ENCODE data around the gene CDK15. TPM values are rescaled to one million over a fixed set of nuclear protein-coding genes. Genes with fewer than 3 reads are reported as not detected.
"Not testable (repeated sequence)": the region's sequence is repeated elsewhere in the genome, so short reads cannot be mapped to it uniquely, and the experiment has no call there.

Gene CDK15
- total RNA-seq, 3 donors from 2014 or later (not counting 1 experiment from before 2014, with no cell fraction given): 0.72 to 2.5 TPM; not detected in 1

- Mint-ChIP-seq H3K27me3 (ENCODE audit: low read depth in 2 of 2) (no peaks in the 10 kb centered on the region), H3K4me3 (no peak overlapping the region), H3K4me1 (no peaks in the 10 kb centered on the region), H3K27ac (no peak overlapping the region), H3K9me3 (no peaks in the 10 kb centered on the region), H3K36me3 (no peaks in the 10 kb centered on the region)
- H3K4me3 ChIP-seq (ENCODE audit: low read length): no peak overlapping the region
- ATAC-seq (no peak), DNase-seq (no peak)
- TF ChIP-seq CTCF (IDR thresholded peaks at IDR 0.05): no peak
- H3K9me3 ChIP-seq (ENCODE audit: control insufficient read depth, insufficient read depth, low read length): no peaks in the 10 kb centered on the region
- H3K27me3 ChIP-seq (ENCODE audit: control insufficient read depth, insufficient read depth, low read length): no peaks in the 10 kb centered on the region
- WGBS (ENCODE audit: insufficient coverage): 97% methylated on average over 4 of the region's 4 CpGs
- intact Hi-C loops (cut with micrococcal nuclease): no loop called here
- no peaks in the 10 kb centered on the region for H3K4me1 ChIP-seq (ENCODE audit: control insufficient read depth, insufficient read depth, low read length)
- H3K36me3 ChIP-seq (ENCODE audit: control insufficient read depth, insufficient read depth, low read length): peaks cover 35% of the 10 kb centered on the region
- H3K27ac ChIP-seq (ENCODE audit: low read length): no peak overlapping the region
Observed at GRCh38 chr2:201761101-201761500, 45.2 kb upstream of the CDK15 start.

DNA sequence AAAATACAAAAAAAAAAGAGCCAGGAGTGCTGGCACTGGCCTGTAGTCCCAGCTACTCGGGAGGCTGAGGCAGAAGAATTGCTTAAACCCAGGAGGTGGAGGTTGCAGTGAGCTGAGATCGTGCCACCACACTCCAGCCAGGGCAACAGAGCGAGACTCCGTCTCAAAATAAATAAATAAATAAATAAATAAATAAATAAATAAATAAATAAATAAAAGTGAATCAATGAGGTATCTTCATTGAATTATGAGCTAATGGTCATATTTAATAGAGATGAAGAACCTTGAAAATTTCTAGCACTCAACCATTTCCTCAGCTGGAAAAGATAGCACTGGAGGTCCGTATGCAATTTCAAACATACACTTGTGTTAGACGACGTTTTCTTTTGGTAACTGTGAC is 41.9 kb upstream of the CDK15 start:
- H3K27ac ChIP-seq (ENCODE audit: low read length); H3K4me3 Mint-ChIP-seq; DNase-seq; H3K27ac Mint-ChIP-seq; H3K36me3 Mint-ChIP-seq; H3K4me3 ChIP-seq (ENCODE audit: low read length); H3K27me3 ChIP-seq (ENCODE audit: control insufficient read depth, insufficient read depth, low read length); intact Hi-C loops (cut with micrococcal nuclease); H3K4me1 Mint-ChIP-seq; H3K27me3 Mint-ChIP-seq (ENCODE audit: low read depth in 2 of 2); H3K4me1 ChIP-seq (ENCODE audit: control insufficient read depth, insufficient read depth, low read length); ATAC-seq; H3K9me3 Mint-ChIP-seq; H3K9me3 ChIP-seq (ENCODE audit: control insufficient read depth, insufficient read depth, low read length): not testable (repeated sequence)
- WGBS (ENCODE audit: insufficient coverage): 89% methylated on average over 4 of the region's 7 CpGs
- peaks cover 26% of the 10 kb centered on the region for H3K36me3 ChIP-seq (ENCODE audit: control insufficient read depth, insufficient read depth, low read length)

DNA sequence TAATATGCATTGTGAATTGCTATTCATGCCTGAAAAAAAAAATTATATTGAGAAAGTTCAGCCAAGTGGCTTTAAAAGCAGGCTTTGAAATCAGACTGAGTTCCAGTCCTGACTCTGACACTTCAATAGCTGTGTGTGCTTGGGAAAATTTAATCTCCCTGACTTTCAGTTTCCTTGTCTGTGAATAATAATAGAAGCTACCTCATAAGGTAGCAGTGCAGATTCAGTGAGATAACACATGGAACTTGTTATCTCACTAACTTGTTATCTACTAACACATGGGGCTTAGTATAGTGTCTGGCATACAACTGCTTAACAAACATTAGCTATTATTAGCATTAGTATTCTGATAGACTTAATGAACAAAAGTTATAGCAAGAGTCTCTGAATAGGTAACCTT is 40.5 kb upstream of the CDK15 start:
- no peaks in the 10 kb centered on the region for H3K27me3 ChIP-seq (ENCODE audit: control insufficient read depth, insufficient read depth, low read length)
- ATAC-seq: no peak
- Mint-ChIP-seq H3K4me3 (no peak overlapping the region), H3K4me1 (no peaks in the 10 kb centered on the region), H3K27me3 (ENCODE audit: low read depth in 2 of 2) (no peaks in the 10 kb centered on the region), H3K27ac (no peak overlapping the region), H3K36me3 (no peaks in the 10 kb centered on the region), H3K9me3 (no peaks in the 10 kb centered on the region)
- H3K27ac ChIP-seq (ENCODE audit: low read length): no peak overlapping the region
- no peaks in the 10 kb centered on the region for H3K9me3 ChIP-seq (ENCODE audit: control insufficient read depth, insufficient read depth, low read length)
- intact Hi-C loops (cut with micrococcal nuclease): no loop called here
- no peak overlapping the region for H3K4me3 ChIP-seq (ENCODE audit: low read length)
- no peak for TF ChIP-seq CTCF (IDR thresholded peaks at IDR 0.05)
- peaks cover 17% of the 10 kb centered on the region for H3K36me3 ChIP-seq (ENCODE audit: control insufficient read depth, insufficient read depth, low read length)
- H3K4me1 ChIP-seq (ENCODE audit: control insufficient read depth, insufficient read depth, low read length): no peaks in the 10 kb centered on the region
- no peak for DNase-seq

DNA sequence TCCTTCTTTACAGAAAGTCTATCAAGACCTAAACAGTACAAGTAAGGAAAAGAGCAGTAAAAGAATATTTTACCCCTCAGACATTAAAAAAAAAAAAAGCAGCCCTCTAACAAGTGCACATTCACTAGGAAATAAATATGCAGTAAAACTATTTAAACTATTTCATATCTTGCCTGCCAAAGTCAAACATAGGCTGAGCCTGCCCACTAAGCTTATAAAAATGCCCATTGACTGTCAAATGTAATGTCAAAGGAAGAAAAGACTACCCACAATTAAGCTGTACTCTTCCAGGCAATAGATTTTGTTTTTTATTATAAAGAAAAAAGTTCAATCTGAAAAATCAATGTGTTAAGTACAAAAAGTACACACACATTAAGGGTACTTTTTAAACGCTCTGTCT is 37.4 kb upstream of the CDK15 start:
- no peaks in the 10 kb centered on the region for H3K4me1 ChIP-seq (ENCODE audit: control insufficient read depth, insufficient read depth, low read length)
- no peaks in the 10 kb centered on the region for H3K9me3 Mint-ChIP-seq
- no peak for TF ChIP-seq CTCF (IDR thresholded peaks at IDR 0.05)
- H3K4me3 Mint-ChIP-seq: no peak overlapping the region
- H3K9me3 ChIP-seq (ENCODE audit: control insufficient read depth, insufficient read depth, low read length): no peaks in the 10 kb centered on the region
- peaks cover 9% of the 10 kb centered on the region for H3K36me3 ChIP-seq (ENCODE audit: control insufficient read depth, insufficient read depth, low read length)
- DNase-seq: no peak
- no peak overlapping the region for H3K27ac Mint-ChIP-seq
- H3K27me3 ChIP-seq (ENCODE audit: control insufficient read depth, insufficient read depth, low read length): no peaks in the 10 kb centered on the region
- no CpG with 5 or more reads among the region's 1 CpG for WGBS (ENCODE audit: insufficient coverage)
- H3K36me3 Mint-ChIP-seq: no peaks in the 10 kb centered on the region
- intact Hi-C loops (cut with micrococcal nuclease): no loop called here
- peaks cover 8% of the 10 kb centered on the region in 2 donors for H3K4me1 Mint-ChIP-seq
- no peak overlapping the region for H3K27ac ChIP-seq (ENCODE audit: low read length)
- H3K27me3 Mint-ChIP-seq (ENCODE audit: low read depth in 2 of 2): no peaks in the 10 kb centered on the region
- no peak overlapping the region for H3K4me3 ChIP-seq (ENCODE audit: low read length)
- ATAC-seq: no peak

All from natural killer cell (primary cell).